Measurements from ENCODE around the gene PDHX. TPM values are rescaled to one million over a fixed set of nuclear protein-coding genes. Genes with fewer than 3 reads are reported as not detected.

Gene PDHX
- total RNA-seq, 1 experiment from 2014 or later, result 26.0 TPM

- H3K27me3 ChIP-seq (ENCODE audit: low read length), result no peaks in the 10 kb centered on the region
- H3K79me2 ChIP-seq (ENCODE audit: low read length), result no peaks in the 10 kb centered on the region
- H3K36me3 ChIP-seq (ENCODE audit: insufficient read depth, low read length), result no peaks in the 10 kb centered on the region
- no peaks in the 10 kb centered on the region for H3K9me3 ChIP-seq (ENCODE audit: low read length)
- no peak overlapping the region for H3K4me3 ChIP-seq (ENCODE audit: low read length)
- no peak overlapping the region for H3K9ac ChIP-seq (ENCODE audit: low read length)
- no peak overlapping the region for H2AFZ ChIP-seq (ENCODE audit: low read length)
- no peaks in the 10 kb centered on the region for H3K4me1 ChIP-seq (ENCODE audit: low read length)
- no peak for DNase-seq
- no peak overlapping the region for H3K4me2 ChIP-seq (ENCODE audit: low read depth, low read length, poor library complexity, severe bottlenecking)
- no peaks in the 10 kb centered on the region for H4K20me1 ChIP-seq (ENCODE audit: insufficient read depth, low read depth, low read length)
- no peak overlapping the region for H3K27ac ChIP-seq (ENCODE audit: low read length)
- H3K9me2 ChIP-seq (replicated peaks; ENCODE audit: insufficient read depth, low read length), result no peaks in the 10 kb centered on the region
These were observed 90.1 kb downstream of the PDHX start for GRCh38 chr11:35006389-35007128.

GRCh38 chr11:35007277-35007676 is 90.9 kb downstream of the PDHX start:
- no peak overlapping the region for H2AFZ ChIP-seq (ENCODE audit: low read length)
- no peaks in the 10 kb centered on the region for H3K27me3 ChIP-seq (ENCODE audit: low read length)
- no peaks in the 10 kb centered on the region for H3K36me3 ChIP-seq (ENCODE audit: insufficient read depth, low read length)
- no peak overlapping the region for H3K4me2 ChIP-seq (ENCODE audit: low read depth, low read length, poor library complexity, severe bottlenecking)
- H3K79me2 ChIP-seq (ENCODE audit: low read length), result no peaks in the 10 kb centered on the region
- no peaks in the 10 kb centered on the region for H4K20me1 ChIP-seq (ENCODE audit: insufficient read depth, low read depth, low read length)
- no peak overlapping the region for H3K27ac ChIP-seq (ENCODE audit: low read length)
- no peak for DNase-seq
- no peak overlapping the region for H3K9ac ChIP-seq (ENCODE audit: low read length)
- no peak overlapping the region for H3K4me3 ChIP-seq (ENCODE audit: low read length)
- no peaks in the 10 kb centered on the region for H3K4me1 ChIP-seq (ENCODE audit: low read length)
- H3K9me3 ChIP-seq (ENCODE audit: low read length), result no peaks in the 10 kb centered on the region
- H3K9me2 ChIP-seq (replicated peaks; ENCODE audit: insufficient read depth, low read length), result no peaks in the 10 kb centered on the region

GRCh38 chr11:35009191-35009943 is 92.9 kb downstream of the PDHX start:
- Histone ChIP-seq H3K27me3 (ENCODE audit: low read length) (no peaks in the 10 kb centered on the region), H3K9me2 (replicated peaks; ENCODE audit: insufficient read depth, low read length) (no peaks in the 10 kb centered on the region), H3K36me3 (ENCODE audit: insufficient read depth, low read length) (no peaks in the 10 kb centered on the region), H4K20me1 (ENCODE audit: insufficient read depth, low read depth, low read length) (no peaks in the 10 kb centered on the region), H3K4me1 (ENCODE audit: low read length) (no peaks in the 10 kb centered on the region), H3K9me3 (ENCODE audit: low read length) (no peaks in the 10 kb centered on the region), H3K4me2 (ENCODE audit: low read depth, low read length, poor library complexity, severe bottlenecking) (no peak overlapping the region), H3K79me2 (ENCODE audit: low read length) (no peaks in the 10 kb centered on the region), H3K27ac (ENCODE audit: low read length) (no peak overlapping the region), H2AFZ (ENCODE audit: low read length) (no peak overlapping the region), H3K9ac (ENCODE audit: low read length) (no peak overlapping the region), H3K4me3 (ENCODE audit: low read length) (no peak overlapping the region)
- no peak for DNase-seq

- no peaks in the 10 kb centered on the region for H4K20me1 ChIP-seq (ENCODE audit: insufficient read depth, low read depth, low read length)
- H3K9ac ChIP-seq (ENCODE audit: low read length), result no peak overlapping the region
- H3K4me3 ChIP-seq (ENCODE audit: low read length), result no peak overlapping the region
- H2AFZ ChIP-seq (ENCODE audit: low read length), result no peak overlapping the region
- no peak overlapping the region for H3K27ac ChIP-seq (ENCODE audit: low read length)
- DNase-seq, result no peak
- H3K36me3 ChIP-seq (ENCODE audit: insufficient read depth, low read length), result no peaks in the 10 kb centered on the region
- H3K79me2 ChIP-seq (ENCODE audit: low read length), result no peaks in the 10 kb centered on the region
- no peak overlapping the region for H3K4me2 ChIP-seq (ENCODE audit: low read depth, low read length, poor library complexity, severe bottlenecking)
- no peaks in the 10 kb centered on the region for H3K4me1 ChIP-seq (ENCODE audit: low read length)
- no peaks in the 10 kb centered on the region for H3K9me2 ChIP-seq (replicated peaks; ENCODE audit: insufficient read depth, low read length)
- no peaks in the 10 kb centered on the region for H3K9me3 ChIP-seq (ENCODE audit: low read length)
- H3K27me3 ChIP-seq (ENCODE audit: low read length), result no peaks in the 10 kb centered on the region
These were observed 93.5 kb downstream of the PDHX start for GRCh38 chr11:35009944-35010342.

GRCh38 chr11:35010654-35011053 is 94.2 kb downstream of the PDHX start:
- no peak for DNase-seq
- Histone ChIP-seq H3K4me2 (ENCODE audit: low read depth, low read length, poor library complexity, severe bottlenecking) (no peak overlapping the region), H3K9me3 (ENCODE audit: low read length) (no peaks in the 10 kb centered on the region), H3K9ac (ENCODE audit: low read length) (no peak overlapping the region), H2AFZ (ENCODE audit: low read length) (no peak overlapping the region), H3K79me2 (ENCODE audit: low read length) (no peaks in the 10 kb centered on the region), H4K20me1 (ENCODE audit: insufficient read depth, low read depth, low read length) (no peaks in the 10 kb centered on the region), H3K36me3 (ENCODE audit: insufficient read depth, low read length) (no peaks in the 10 kb centered on the region), H3K9me2 (replicated peaks; ENCODE audit: insufficient read depth, low read length) (no peaks in the 10 kb centered on the region), H3K4me1 (ENCODE audit: low read length) (no peaks in the 10 kb centered on the region), H3K27ac (ENCODE audit: low read length) (no peak overlapping the region), H3K4me3 (ENCODE audit: low read length) (no peak overlapping the region), H3K27me3 (ENCODE audit: low read length) (no peaks in the 10 kb centered on the region)

- H3K27ac ChIP-seq (ENCODE audit: low read length), result no peak overlapping the region
- H3K4me2 ChIP-seq (ENCODE audit: low read depth, low read length, poor library complexity, severe bottlenecking), result no peak overlapping the region
- H4K20me1 ChIP-seq (ENCODE audit: insufficient read depth, low read depth, low read length), result no peaks in the 10 kb centered on the region
- H3K4me3 ChIP-seq (ENCODE audit: low read length), result no peak overlapping the region
- no peaks in the 10 kb centered on the region for H3K4me1 ChIP-seq (ENCODE audit: low read length)
- H3K9me3 ChIP-seq (ENCODE audit: low read length), result no peaks in the 10 kb centered on the region
- H2AFZ ChIP-seq (ENCODE audit: low read length), result no peak overlapping the region
- no peaks in the 10 kb centered on the region for H3K27me3 ChIP-seq (ENCODE audit: low read length)
- H3K9me2 ChIP-seq (replicated peaks; ENCODE audit: insufficient read depth, low read length), result no peaks in the 10 kb centered on the region
- no peaks in the 10 kb centered on the region for H3K79me2 ChIP-seq (ENCODE audit: low read length)
- no peaks in the 10 kb centered on the region for H3K36me3 ChIP-seq (ENCODE audit: insufficient read depth, low read length)
- H3K9ac ChIP-seq (ENCODE audit: low read length), result no peak overlapping the region
- DNase-seq, result no peak
These were observed 95.0 kb downstream of the PDHX start for GRCh38 chr11:35011389-35011788.

- Histone ChIP-seq H2AFZ (ENCODE audit: low read length) (no peak overlapping the region), H3K9ac (ENCODE audit: low read length) (no peak overlapping the region), H3K9me3 (ENCODE audit: low read length) (no peaks in the 10 kb centered on the region), H3K4me3 (ENCODE audit: low read length) (no peak overlapping the region), H3K9me2 (replicated peaks; ENCODE audit: insufficient read depth, low read length) (no peaks in the 10 kb centered on the region), H3K27ac (ENCODE audit: low read length) (no peak overlapping the region), H3K4me2 (ENCODE audit: low read depth, low read length, poor library complexity, severe bottlenecking) (no peak overlapping the region), H3K79me2 (ENCODE audit: low read length) (no peaks in the 10 kb centered on the region), H3K4me1 (ENCODE audit: low read length) (no peaks in the 10 kb centered on the region), H3K36me3 (ENCODE audit: insufficient read depth, low read length) (no peaks in the 10 kb centered on the region), H4K20me1 (ENCODE audit: insufficient read depth, low read depth, low read length) (no peaks in the 10 kb centered on the region), H3K27me3 (ENCODE audit: low read length) (no peaks in the 10 kb centered on the region)
- no peak for DNase-seq
These were observed 95.5 kb downstream of the PDHX start for GRCh38 chr11:35011944-35012343.

- H3K9me3 ChIP-seq (ENCODE audit: low read length), result no peaks in the 10 kb centered on the region
- no peak overlapping the region for H3K9ac ChIP-seq (ENCODE audit: low read length)
- H3K27me3 ChIP-seq (ENCODE audit: low read length), result no peaks in the 10 kb centered on the region
- H4K20me1 ChIP-seq (ENCODE audit: insufficient read depth, low read depth, low read length), result no peaks in the 10 kb centered on the region
- no peaks in the 10 kb centered on the region for H3K9me2 ChIP-seq (replicated peaks; ENCODE audit: insufficient read depth, low read length)
- H3K79me2 ChIP-seq (ENCODE audit: low read length), result no peaks in the 10 kb centered on the region
- no peak for DNase-seq
- H2AFZ ChIP-seq (ENCODE audit: low read length), result no peak overlapping the region
- H3K36me3 ChIP-seq (ENCODE audit: insufficient read depth, low read length), result no peaks in the 10 kb centered on the region
- H3K4me3 ChIP-seq (ENCODE audit: low read length), result no peak overlapping the region
- H3K27ac ChIP-seq (ENCODE audit: low read length), result no peak overlapping the region
- no peak overlapping the region for H3K4me2 ChIP-seq (ENCODE audit: low read depth, low read length, poor library complexity, severe bottlenecking)
- H3K4me1 ChIP-seq (ENCODE audit: low read length), result no peaks in the 10 kb centered on the region
These were observed 96.2 kb downstream of the PDHX start for GRCh38 chr11:35012467-35013191.
